ENCODE data around the gene CYB5A.

CYB5A gene

GRCh38 chr18:74278058-74278457, 13.7 kb downstream of the CYB5A start:
- DNase-seq (ENCODE audit: low read depth in 2 of 3, low spot score in 1 of 3) = no peak

GRCh38 chr18:74277296-74277695, 14.5 kb downstream of the CYB5A start:
- DNase-seq (ENCODE audit: low read depth in 2 of 3, low spot score in 1 of 3) = no peak

- DNase-seq (ENCODE audit: low read depth in 2 of 3, low spot score in 1 of 3) = no peak
These were observed 15.2 kb downstream of the CYB5A start for GRCh38 chr18:74276609-74277008.

- DNase-seq (ENCODE audit: low read depth in 2 of 3, low spot score in 1 of 3) = no peak
These were observed 16.0 kb downstream of the CYB5A start for GRCh38 chr18:74275736-74276135.

GRCh38 chr18:74274700-74275099, 17.1 kb downstream of the CYB5A start:
- no peak for DNase-seq (ENCODE audit: low read depth in 2 of 3, low spot score in 1 of 3)

- no peak for DNase-seq (ENCODE audit: low read depth in 2 of 3, low spot score in 1 of 3)
These were observed 18.4 kb downstream of the CYB5A start for GRCh38 chr18:74273394-74273793.

- DNase-seq (ENCODE audit: low read depth in 2 of 3, low spot score in 1 of 3) = no peak
These were observed 20.1 kb downstream of the CYB5A start for GRCh38 chr18:74271635-74272034.

- no peak for DNase-seq (ENCODE audit: low read depth in 2 of 3, low spot score in 1 of 3)
These were observed 22.7 kb downstream of the CYB5A start for GRCh38 chr18:74268933-74269620.

GRCh38 chr18:74268175-74268574, 23.6 kb downstream of the CYB5A start:
- no peak for DNase-seq (ENCODE audit: low read depth in 2 of 3, low spot score in 1 of 3)

GRCh38 chr18:74266161-74266560, 25.6 kb downstream of the CYB5A start:
- DNase-seq (ENCODE audit: low read depth in 2 of 3, low spot score in 1 of 3) = no peak

- DNase-seq (ENCODE audit: low read depth in 2 of 3, low spot score in 1 of 3) = no peak
These were observed 26.1 kb downstream of the CYB5A start for GRCh38 chr18:74265546-74266098.

GRCh38 chr18:74264303-74265020, 27.3 kb downstream of the CYB5A start:
- no peak for DNase-seq (ENCODE audit: low read depth in 2 of 3, low spot score in 1 of 3)

- no peak for DNase-seq (ENCODE audit: low read depth in 2 of 3, low spot score in 1 of 3)
These were observed 30.6 kb downstream of the CYB5A start for GRCh38 chr18:74261053-74261713.

- DNase-seq (ENCODE audit: low read depth in 2 of 3, low spot score in 1 of 3) = no peak
These were observed 32.4 kb downstream of the CYB5A start for GRCh38 chr18:74259347-74259746.

- no peak for DNase-seq (ENCODE audit: low read depth in 2 of 3, low spot score in 1 of 3)
These were observed 34.7 kb downstream of the CYB5A start for GRCh38 chr18:74257083-74257482.

- no peak for DNase-seq (ENCODE audit: low read depth in 2 of 3, low spot score in 1 of 3)
These were observed 35.6 kb downstream of the CYB5A start for GRCh38 chr18:74256190-74256589.

GRCh38 chr18:74255131-74255616, 36.6 kb downstream of the CYB5A start:
- DNase-seq (ENCODE audit: low read depth in 2 of 3, low spot score in 1 of 3) = no peak

GRCh38 chr18:74252039-74252395, 39.7 kb downstream of the CYB5A start:
- peak; percentile 5 to 40 (median 14) for DNase-seq (ENCODE audit: low read depth in 2 of 3, low spot score in 1 of 3)

- DNase-seq (ENCODE audit: low read depth in 2 of 3, low spot score in 1 of 3) = no peak
These were observed 40.3 kb downstream of the CYB5A start for GRCh38 chr18:74251297-74252038.

- no peak for DNase-seq (ENCODE audit: low read depth in 2 of 3, low spot score in 1 of 3)
These were observed 41.6 kb downstream of the CYB5A start for GRCh38 chr18:74250131-74250530.
